ENCODE results near the gene CAPN15. TPM values are rescaled to one million over a fixed set of nuclear protein-coding genes. Genes with fewer than 3 reads are reported as not detected.

CAPN15 gene
- total RNA-seq, 1 experiment from 2014 or later = 60.4 TPM

DNA sequence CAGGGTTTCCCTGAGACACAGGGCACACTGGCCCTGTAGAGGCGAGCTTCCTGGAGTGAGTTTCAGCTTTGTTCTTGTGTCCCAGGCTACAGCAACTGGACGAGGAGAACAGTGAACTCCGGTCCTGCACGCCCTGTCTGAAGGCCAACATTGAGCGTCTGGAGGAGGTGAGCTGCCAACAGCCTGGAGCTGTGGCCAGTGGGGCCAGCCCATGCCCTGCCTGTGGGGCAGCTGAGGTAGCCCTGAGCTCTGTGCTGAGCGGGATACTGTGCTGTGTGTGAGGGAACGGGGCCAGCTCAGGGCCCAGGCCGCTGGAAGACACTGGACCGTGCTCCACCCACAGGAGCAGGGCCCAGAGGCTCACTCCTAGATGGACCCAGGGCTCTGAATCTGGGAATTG is 8.7 kb upstream of the CAPN15 start:
- Histone ChIP-seq H2AFZ (ENCODE audit: low read length) (no peak overlapping the region), H3K27ac (ENCODE audit: low read length) (no peak overlapping the region), H3K4me1 (ENCODE audit: insufficient read depth, low read length) (no peaks in the 10 kb centered on the region), H3F3A (ENCODE audit: low read length, unreplicated experiment) (no peaks in the 10 kb centered on the region), H3K9me3 (ENCODE audit: low read length) (no peaks in the 10 kb centered on the region), H3K4me3 (ENCODE audit: low read length) (no peak overlapping the region), H4K20me1 (ENCODE audit: low read length) (no peaks in the 10 kb centered on the region), H3K4me2 (ENCODE audit: low read length) (no peak overlapping the region), H3K36me3 (ENCODE audit: low read depth, low read length) (no peaks in the 10 kb centered on the region), H3K9me2 (replicated peaks; ENCODE audit: low read length) (no peaks in the 10 kb centered on the region), H3K27me3 (ENCODE audit: low read length) (no peaks in the 10 kb centered on the region), H3K79me2 (ENCODE audit: low read length) (no peaks in the 10 kb centered on the region), H3K9ac (ENCODE audit: low read length) (no peak overlapping the region)
- BruUV-seq (replicated peaks) = no TSS peak
- DNase-seq (no peak), ATAC-seq (no peak)
- intact Hi-C loops (cut with micrococcal nuclease) = no loop called here
- TF ChIP-seq, protein P1, sequence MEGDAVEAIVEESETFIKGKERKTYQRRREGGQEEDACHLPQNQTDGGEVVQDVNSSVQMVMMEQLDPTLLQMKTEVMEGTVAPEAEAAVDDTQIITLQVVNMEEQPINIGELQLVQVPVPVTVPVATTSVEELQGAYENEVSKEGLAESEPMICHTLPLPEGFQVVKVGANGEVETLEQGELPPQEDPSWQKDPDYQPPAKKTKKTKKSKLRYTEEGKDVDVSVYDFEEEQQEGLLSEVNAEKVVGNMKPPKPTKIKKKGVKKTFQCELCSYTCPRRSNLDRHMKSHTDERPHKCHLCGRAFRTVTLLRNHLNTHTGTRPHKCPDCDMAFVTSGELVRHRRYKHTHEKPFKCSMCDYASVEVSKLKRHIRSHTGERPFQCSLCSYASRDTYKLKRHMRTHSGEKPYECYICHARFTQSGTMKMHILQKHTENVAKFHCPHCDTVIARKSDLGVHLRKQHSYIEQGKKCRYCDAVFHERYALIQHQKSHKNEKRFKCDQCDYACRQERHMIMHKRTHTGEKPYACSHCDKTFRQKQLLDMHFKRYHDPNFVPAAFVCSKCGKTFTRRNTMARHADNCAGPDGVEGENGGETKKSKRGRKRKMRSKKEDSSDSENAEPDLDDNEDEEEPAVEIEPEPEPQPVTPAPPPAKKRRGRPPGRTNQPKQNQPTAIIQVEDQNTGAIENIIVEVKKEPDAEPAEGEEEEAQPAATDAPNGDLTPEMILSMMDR (conservative IDR thresholded peaks at IDR 0.05; ENCODE audit: low read depth, low read length) = no peak
- no peak for TF ChIP-seq EZH2phosphoT487 (IDR thresholded peaks at IDR 0.05; ENCODE audit: borderline replicate concordance, low read length)
- TF ChIP-seq EZH2 (IDR thresholded peaks at IDR 0.05; ENCODE audit: low read length, unreplicated experiment) = no peak
- ChIA-PET CTCF (no interaction called here), POLR2A (ENCODE audit: unreplicated experiment) (no interaction called here)

DNA sequence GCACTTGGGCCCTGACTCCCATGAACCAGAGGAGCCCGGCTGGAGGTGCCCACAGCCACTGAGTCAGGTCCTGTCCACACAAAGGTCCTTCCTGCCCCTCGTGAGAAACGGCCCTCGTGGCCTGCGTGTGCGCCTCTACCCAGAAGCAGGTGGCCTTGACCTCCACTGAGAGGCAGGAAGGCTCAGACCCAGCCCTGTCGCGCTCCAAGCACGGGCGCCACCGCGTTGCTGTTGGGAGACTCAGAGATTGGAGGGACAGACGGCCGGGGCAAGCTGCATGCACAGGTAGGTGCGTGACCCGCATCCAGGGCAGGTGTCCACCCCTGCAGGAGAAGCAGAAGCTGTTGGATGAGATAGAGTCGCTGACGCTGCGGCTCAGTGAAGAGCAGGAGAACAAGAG is 8.1 kb upstream of the CAPN15 start:
- Histone ChIP-seq H2AFZ (ENCODE audit: low read length) (no peak overlapping the region), H3K9ac (ENCODE audit: low read length) (no peak overlapping the region), H3K4me2 (ENCODE audit: low read length) (no peak overlapping the region), H3K27ac (ENCODE audit: low read length) (no peak overlapping the region), H3K27me3 (ENCODE audit: low read length) (no peaks in the 10 kb centered on the region), H3K4me1 (ENCODE audit: insufficient read depth, low read length) (no peaks in the 10 kb centered on the region), H3K9me3 (ENCODE audit: low read length) (no peaks in the 10 kb centered on the region), H3F3A (ENCODE audit: low read length, unreplicated experiment) (no peaks in the 10 kb centered on the region), H3K9me2 (replicated peaks; ENCODE audit: low read length) (no peaks in the 10 kb centered on the region), H3K4me3 (ENCODE audit: low read length) (no peak overlapping the region), H3K36me3 (ENCODE audit: low read depth, low read length) (no peaks in the 10 kb centered on the region), H3K79me2 (ENCODE audit: low read length) (peaks cover 4% of the 10 kb centered on the region; the same call in 1 of the 2 replicates), H4K20me1 (ENCODE audit: low read length) (no peaks in the 10 kb centered on the region)
- ChIA-PET POLR2A (ENCODE audit: unreplicated experiment) (no interaction called here), CTCF (no interaction called here)
- intact Hi-C loops (cut with micrococcal nuclease) = no loop called here
- DNase-seq (no peak), ATAC-seq (no peak)
- TF ChIP-seq EZH2 (IDR thresholded peaks at IDR 0.05; ENCODE audit: low read length, unreplicated experiment) = no peak
- TF ChIP-seq EZH2phosphoT487 (IDR thresholded peaks at IDR 0.05; ENCODE audit: borderline replicate concordance, low read length) = no peak
- TF ChIP-seq, protein P1 (conservative IDR thresholded peaks at IDR 0.05; ENCODE audit: low read depth, low read length) = no peak
- no TSS peak for BruUV-seq (replicated peaks)

DNA sequence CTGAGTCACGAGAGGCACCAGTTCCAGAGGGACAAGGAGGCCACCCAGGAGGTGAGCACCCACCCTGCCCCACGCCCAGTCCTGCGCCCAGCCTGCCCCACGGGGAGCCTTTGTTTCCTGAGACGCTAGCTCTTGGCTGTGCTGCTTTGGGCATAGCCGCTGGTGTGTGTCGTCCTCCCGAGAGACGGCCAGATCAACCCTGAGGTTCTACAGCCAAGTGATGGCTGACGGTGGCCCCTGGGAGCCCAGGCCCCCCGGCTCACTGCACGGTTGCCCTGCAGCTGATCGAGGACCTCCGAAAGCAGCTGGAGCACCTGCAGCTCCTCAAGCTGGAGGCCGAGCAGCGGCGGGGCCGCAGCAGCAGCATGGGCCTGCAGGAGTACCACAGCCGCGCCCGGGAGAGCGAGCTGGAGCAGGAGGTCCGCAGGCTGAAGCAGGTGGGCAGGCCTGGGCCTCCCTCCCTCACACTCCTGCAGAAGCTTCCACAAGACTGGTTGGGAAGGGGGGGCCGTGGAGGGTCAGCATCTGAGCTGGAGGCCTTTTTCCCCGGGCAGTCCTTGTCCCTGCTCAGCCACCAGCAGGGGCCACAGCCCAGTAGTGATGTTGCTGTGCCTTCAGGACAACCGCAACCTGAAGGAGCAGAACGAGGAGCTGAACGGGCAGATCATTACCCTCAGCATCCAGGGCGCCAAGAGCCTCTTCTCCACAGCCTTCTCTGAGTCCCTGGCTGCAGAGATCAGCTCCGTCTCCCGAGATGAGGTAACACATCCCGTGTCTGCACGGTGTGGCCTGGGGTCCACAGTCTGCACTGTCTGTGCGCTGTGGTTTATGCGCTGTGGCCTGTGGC is 7.4 kb upstream of the CAPN15 start:
- no peak overlapping the region for H3K4me3 ChIP-seq (ENCODE audit: low read length)
- ChIA-PET POLR2A (ENCODE audit: unreplicated experiment) (no interaction called here), CTCF (no interaction called here)
- peaks cover 2% of the 10 kb centered on the region for H3K4me1 ChIP-seq (ENCODE audit: insufficient read depth, low read length)
- no peak overlapping the region for H3K27ac ChIP-seq (ENCODE audit: low read length)
- ATAC-seq (no peak), DNase-seq (no peak)
- no peak overlapping the region for H2AFZ ChIP-seq (ENCODE audit: low read length)
- H3K79me2 ChIP-seq (ENCODE audit: low read length) = peaks cover 9% of the 10 kb centered on the region; the same call in 1 of the 2 replicates
- no peaks in the 10 kb centered on the region for H3K9me3 ChIP-seq (ENCODE audit: low read length)
- TF ChIP-seq EZH2phosphoT487 (IDR thresholded peaks at IDR 0.05; ENCODE audit: borderline replicate concordance, low read length) (no peak), EZH2 (IDR thresholded peaks at IDR 0.05; ENCODE audit: low read length, unreplicated experiment) (no peak)
- TF ChIP-seq, protein P1 (conservative IDR thresholded peaks at IDR 0.05; ENCODE audit: low read depth, low read length) = no peak
- H4K20me1 ChIP-seq (ENCODE audit: low read length) = no peaks in the 10 kb centered on the region
- H3K4me2 ChIP-seq (ENCODE audit: low read length) = no peak overlapping the region
- H3K27me3 ChIP-seq (ENCODE audit: low read length) = no peaks in the 10 kb centered on the region
- H3F3A ChIP-seq (ENCODE audit: low read length, unreplicated experiment) = no peaks in the 10 kb centered on the region
- H3K9me2 ChIP-seq (replicated peaks; ENCODE audit: low read length) = no peaks in the 10 kb centered on the region
- H3K36me3 ChIP-seq (ENCODE audit: low read depth, low read length) = no peaks in the 10 kb centered on the region
- no peak overlapping the region for H3K9ac ChIP-seq (ENCODE audit: low read length)
- no TSS peak for BruUV-seq (replicated peaks)
- intact Hi-C loops (cut with micrococcal nuclease) = loop anchor here (10.0 kb wide), 1 partner anchor 65 kb away; no protein-coding TSS in a partner anchor

All from PC-3 (cell line).